SK-N-SH (cell line): ENCODE measurements around the gene DMBT1. TPM values are rescaled to one million over a fixed set of nuclear protein-coding genes. Genes with fewer than 3 reads are reported as not detected.

Experiments
- CTCF ChIA-PET: fragments of 300-600, 350-600 bp; formaldehyde crosslinking; extraction: SDS; loops from one replicate; lab custom pipeline; 2021; lab: Yijun Ruan, JAX
- POLR2A ChIA-PET: fragments of 350-600 bp; sonication (Branson Sonifier 250); formaldehyde crosslinking; extraction: SDS; loops from one replicate; lab custom pipeline; 2020; ENCODE audit warnings: antibody characterized with exemption, inconsistent platforms; lab: Yijun Ruan, JAX
- DNase-seq: peaks from one replicate; pipeline ENCODE4 v3.0.0; 2012
- H2AFZ ChIP-seq: fragments of 200-600 bp; sonication (generic); 2 replicates; pipeline ENCODE4 v1.8.1; 2016; ENCODE audit warnings: antibody characterized with exemption, mild to moderate bottlenecking, low read depth
- H3F3A ChIP-seq: fragments of 200-600 bp; sonication (generic); replicated peaks from 2 replicates; pipeline ENCODE3; 2016; ENCODE audit warnings: antibody characterized with exemption, mild to moderate bottlenecking; ENCODE audit not compliant: insufficient read depth
- H3K27ac ChIP-seq, 2 experiments: fragments of 200-500 bp in 1 of 2; fragments of 200-600 bp in 1 of 2; sonication (Bioruptor generic) in 1 of 2; sonication (generic), shearing (Covaris generic) in 1 of 2; 2 replicates each; pipeline versions ENCODE4 v1.5.1 to v1.6.1; 2014 to 2016; ENCODE audit warnings: low read depth in 2 of 2, inconsistent platforms in 1 of 2, low read length in 1 of 2, mild to moderate bottlenecking in 1 of 2, mixed read lengths in 1 of 2
- H3K27me3 ChIP-seq: fragments of 200-600 bp; sonication (generic), shearing (Covaris generic); 2 replicates; pipeline ENCODE4 v1.6.1; 2016; ENCODE audit warnings: mixed run types; ENCODE audit not compliant: insufficient read depth
- H3K36me3 ChIP-seq, 2 experiments: fragments of 200-500 bp in 1 of 2; fragments of 200-600 bp in 1 of 2; sonication (Bioruptor generic) in 1 of 2; sonication (generic) in 1 of 2; replicated peaks in 1 of 2; 2 replicates each; pipeline versions ENCODE3 to v1.5.1; 2014 to 2016; ENCODE audit warnings: low read length in 1 of 2, mild to moderate bottlenecking in 1 of 2; ENCODE audit not compliant: insufficient read depth in 2 of 2, control insufficient read depth in 1 of 2
- H3K4me1 ChIP-seq, 2 experiments: fragments of 200-500 bp in 1 of 2; fragments of 200-600 bp in 1 of 2; sonication (Bioruptor generic) in 1 of 2; sonication (generic), shearing (Covaris generic) in 1 of 2; 2 replicates each; pipeline versions ENCODE4 v1.5.1 to v1.6.1; 2014 to 2016; ENCODE audit warnings: low read depth in 1 of 2, low read length in 1 of 2, mixed run types in 1 of 2; ENCODE audit not compliant: insufficient read depth in 2 of 2, control insufficient read depth in 1 of 2
- H3K4me2 ChIP-seq: fragments of 200-600 bp; sonication (generic), shearing (Covaris generic); 2 replicates; pipeline ENCODE4 v1.6.1; 2017; ENCODE audit warnings: mixed run types
- H3K4me3 ChIP-seq, 2 experiments: fragments of 200-500 bp in 1 of 2; fragments of 200-600 bp in 1 of 2; sonication (Bioruptor generic) in 1 of 2; sonication (generic), shearing (Covaris generic) in 1 of 2; 2 replicates each; pipeline versions ENCODE4 v1.5.1 to v1.8.1; 2014 to 2016; ENCODE audit warnings: low read depth in 2 of 2, inconsistent platforms in 1 of 2, low read length in 1 of 2, mild to moderate bottlenecking in 1 of 2, mixed read lengths in 1 of 2, moderate library complexity in 1 of 2
- H3K79me2 ChIP-seq: fragments of 200-600 bp; sonication (generic); 2 replicates; pipeline ENCODE4 v1.8.1; 2017; ENCODE audit warnings: mild to moderate bottlenecking; ENCODE audit not compliant: insufficient read depth
- H3K9ac ChIP-seq: fragments of 200-600 bp; sonication (generic); 2 replicates; pipeline ENCODE4 v1.6.1; 2017; ENCODE audit warnings: mixed run types
- H3K9me2 ChIP-seq: fragments of 200-600 bp; sonication (generic); 2 replicates; pipeline ENCODE4 v1.6.1; 2017; ENCODE audit warnings: mixed run types
- H3K9me3 ChIP-seq: fragments of 200-600 bp; sonication (generic); 2 replicates; pipeline ENCODE4 v1.6.1; 2017; ENCODE audit warnings: mixed run types, mild to moderate bottlenecking, moderate library complexity
- H4K20me1 ChIP-seq: fragments of 200-600 bp; sonication (generic); 2 replicates; pipeline ENCODE4 v1.6.1; 2017; ENCODE audit warnings: mild to moderate bottlenecking, mixed run types; ENCODE audit not compliant: insufficient read depth
- ELF1 ChIP-seq: IDR thresholded peaks from 2 replicates; pipeline ENCODE4 v1.4.0; 2012
- EZH2phosphoT487 ChIP-seq: fragments of 200-600 bp; sonication (generic); IDR thresholded peaks from 2 replicates; pipeline ENCODE4 v1.6.1; 2017; ENCODE audit warnings: low read depth, mixed run types, mild to moderate bottlenecking, antibody characterized with exemption, moderate library complexity, borderline replicate concordance
- FOSL2 ChIP-seq: IDR thresholded peaks from 2 replicates; pipeline ENCODE4 v1.4.0; 2012; ENCODE audit warnings: low read depth, mild to moderate bottlenecking, moderate library complexity, borderline replicate concordance
- GABPA ChIP-seq: IDR thresholded peaks from 2 replicates; pipeline ENCODE4 v1.4.0; 2012; ENCODE audit warnings: low read depth, mild to moderate bottlenecking
- IRF3 ChIP-seq: fragments of 150-350 bp; IDR thresholded peaks from 2 replicates; pipeline ENCODE4 v1.6.1; 2016; ENCODE audit warnings: mild to moderate bottlenecking, low read depth, low read length
- JUND ChIP-seq: IDR thresholded peaks from 2 replicates; pipeline ENCODE4 v1.4.0; 2012
- MXI1 ChIP-seq: IDR thresholded peaks from 2 replicates; pipeline ENCODE4 v1.6.1; 2012; ENCODE audit warnings: mild to moderate bottlenecking, low read depth, low read length, improper control_type of control experiment
- NFIC ChIP-seq: IDR thresholded peaks from 2 replicates; pipeline ENCODE4 v1.4.0; 2012; ENCODE audit warnings: borderline replicate concordance
- NRF1 ChIP-seq: IDR thresholded peaks from 2 replicates; pipeline ENCODE4 v1.6.1; 2012; ENCODE audit warnings: low read depth, mild to moderate bottlenecking, low read length
- POLR2AphosphoS5 ChIP-seq: IDR thresholded peaks from 2 replicates; pipeline ENCODE4 v1.6.1; 2012; ENCODE audit warnings: low read depth, low read length
- RAD21 ChIP-seq: IDR thresholded peaks from 2 replicates; pipeline ENCODE4 v1.6.1; 2012; ENCODE audit warnings: mild to moderate bottlenecking, low read length
- RCOR1 ChIP-seq: fragments of 150-350 bp; IDR thresholded peaks from 2 replicates; pipeline ENCODE4 v1.6.1; 2017; ENCODE audit warnings: antibody characterized with exemption, low read length
- REST ChIP-seq: IDR thresholded peaks from 2 replicates; pipeline ENCODE4 v1.6.1; 2012; ENCODE audit warnings: mild to moderate bottlenecking, low read depth, low read length, moderate library complexity
- SIN3A ChIP-seq: IDR thresholded peaks from 2 replicates; pipeline ENCODE4 v1.6.1; 2012; ENCODE audit warnings: low read depth, mild to moderate bottlenecking, low read length, moderate library complexity, borderline replicate concordance
- SMC3 ChIP-seq: IDR thresholded peaks from 2 replicates; pipeline ENCODE4 v1.6.1; 2012; ENCODE audit warnings: low read depth, low read length, improper control_type of control experiment
- TAF1 ChIP-seq: IDR thresholded peaks from 2 replicates; pipeline ENCODE4 v1.6.1; 2012; ENCODE audit warnings: low read depth, mild to moderate bottlenecking, low read length, moderate library complexity, borderline replicate concordance
- USF2 ChIP-seq: fragments of 150-350 bp; IDR thresholded peaks from 2 replicates; pipeline ENCODE4 v1.6.1; 2017; ENCODE audit warnings: antibody characterized with exemption, low read length, low read depth, borderline replicate concordance
- YY1 ChIP-seq: IDR thresholded peaks from 2 replicates; pipeline ENCODE4 v1.4.0; 2012; ENCODE audit warnings: low read depth, mild to moderate bottlenecking
- ZBTB33 ChIP-seq: IDR thresholded peaks from 2 replicates; pipeline ENCODE4 v1.4.0; 2012; ENCODE audit warnings: low read depth, borderline replicate concordance
- WGBS: methylation state at CpG from one replicate; pipeline ENCODE4 v1.1.6; 2017; ENCODE audit warnings: low lambda C conversion rate; 5-methylcytosine and 5-hydroxymethylcytosine counted together
- polyA plus RNA-seq, 3 experiments: library from polyadenylated mRNA; depleted of rRNA; stranded (reverse); fragments of >200 nt; gene quantifications; 2 replicates each; pipeline ENCODE4 v1.2.3, GENCODE V29; 2012

The DMBT1 gene
- polyA plus RNA-seq, 1 of the 3 experiments (the other 2 are of a cell fraction) = not detected

DNA sequence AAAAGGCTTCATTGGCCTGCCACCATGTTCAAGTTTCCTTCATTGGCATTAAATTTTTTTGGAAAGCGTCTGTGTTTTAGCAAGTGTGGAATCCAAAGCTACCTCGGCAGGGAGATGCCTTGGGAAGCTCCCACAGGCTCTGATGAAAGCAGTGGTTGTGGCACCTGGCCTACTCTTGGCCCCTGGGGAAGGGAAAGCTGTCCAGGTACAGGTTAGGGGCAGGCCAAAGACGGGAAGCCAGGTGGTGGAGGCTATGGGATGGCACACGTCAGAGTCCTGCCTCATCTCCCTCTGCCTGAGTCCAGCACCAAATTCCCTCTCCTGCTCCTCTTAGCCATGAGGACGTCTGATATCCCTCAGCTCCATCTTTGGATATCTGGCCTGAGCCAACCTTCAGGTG lies 89.3 kb downstream of the DMBT1 start:
- no peak overlapping the region for H3K9ac ChIP-seq
- 11% methylated on average over 5 of the region's 5 CpGs for WGBS
- H3K27me3 ChIP-seq = no peaks in the 10 kb centered on the region
- H2AFZ ChIP-seq = no peak overlapping the region
- no peaks in the 10 kb centered on the region for H3K9me2 ChIP-seq
- CTCF ChIA-PET = interaction anchor here (1.0 to 4.6 kb wide), 10 partner anchors 10 to 330 kb away, joined by 3 to 42 read pairs (median 14); partner anchors contain the start of gene PSTK
- no peak overlapping the region for H3K4me3 ChIP-seq
- H3F3A ChIP-seq = no peaks in the 10 kb centered on the region
- no peaks in the 10 kb centered on the region for H3K9me3 ChIP-seq
- H3K4me2 ChIP-seq = no peak overlapping the region
- H3K36me3 ChIP-seq = no peaks in the 10 kb centered on the region
- no peak overlapping the region for H3K27ac ChIP-seq
- no peak for DNase-seq
- H4K20me1 ChIP-seq = no peaks in the 10 kb centered on the region
- POLR2A ChIA-PET = no interaction called here
- H3K79me2 ChIP-seq = no peaks in the 10 kb centered on the region
- TF ChIP-seq USF2 = no peak
- TF ChIP-seq NFIC = no peak
- no peak for TF ChIP-seq RCOR1
- TF ChIP-seq POLR2AphosphoS5 = no peak
- TF ChIP-seq REST = no peak
- no peak for TF ChIP-seq ELF1
- no peak for TF ChIP-seq FOSL2
- no peak for TF ChIP-seq YY1
- no peak for TF ChIP-seq SIN3A
- no peaks in the 10 kb centered on the region for H3K4me1 ChIP-seq

DNA sequence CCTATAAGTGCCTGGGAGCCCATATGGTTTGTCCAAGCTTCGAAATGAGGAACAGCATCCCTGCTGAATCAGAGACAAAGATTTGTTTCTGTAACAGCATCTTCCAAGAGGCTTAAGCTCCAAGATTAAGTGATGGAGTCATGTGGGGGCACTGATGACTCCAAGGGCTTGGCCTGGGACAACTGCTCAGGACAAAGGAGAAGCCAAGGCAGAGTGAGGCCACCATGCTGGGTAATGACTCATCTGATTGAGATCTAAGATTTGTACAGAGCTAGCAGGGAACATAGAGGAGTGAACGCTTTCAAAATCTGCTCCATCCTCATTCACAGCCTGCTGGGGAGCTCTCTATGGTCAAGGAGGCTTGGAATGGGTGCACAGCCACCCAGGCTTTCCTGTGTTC lies 89.8 kb downstream of the DMBT1 start:
- no peak overlapping the region for H3K27ac ChIP-seq
- H3K79me2 ChIP-seq = no peaks in the 10 kb centered on the region
- H3K9me3 ChIP-seq = no peaks in the 10 kb centered on the region
- no peak overlapping the region for H3K9ac ChIP-seq
- H3K4me3 ChIP-seq = no peak overlapping the region
- no peaks in the 10 kb centered on the region for H4K20me1 ChIP-seq
- TF ChIP-seq USF2 (no peak), EZH2phosphoT487 (no peak), MXI1 (no peak), TAF1 (no peak), GABPA (no peak), RAD21 (no peak), NRF1 (no peak), SMC3 (no peak), IRF3 (no peak), ZBTB33 (no peak), FOSL2 (no peak), JUND (no peak)
- no peaks in the 10 kb centered on the region for H3F3A ChIP-seq
- ChIA-PET CTCF (interaction anchor here (2.2 to 4.6 kb wide), 4 partner anchors 9 to 53 kb away, joined by 19 to 42 read pairs (median 24); a partner anchor contains a TSS), POLR2A (no interaction called here)
- no peaks in the 10 kb centered on the region for H3K4me1 ChIP-seq
- H2AFZ ChIP-seq = no peak overlapping the region
- H3K9me2 ChIP-seq = no peaks in the 10 kb centered on the region
- H3K4me2 ChIP-seq = no peak overlapping the region
- H3K36me3 ChIP-seq = no peaks in the 10 kb centered on the region
- DNase-seq = no peak
- 18% methylated on average over 2 of the region's 2 CpGs for WGBS
- H3K27me3 ChIP-seq = no peaks in the 10 kb centered on the region
